OCI-LY3 (cell line): ENCODE data around the gene SYT7.

Experiments used
- CTCF ChIP-seq: fragments of 200-600, 300-600 bp; sonication (generic); IDR thresholded peaks from 2 replicates; pipeline ENCODE4 v1.5.1; 2014; ENCODE audit warnings: antibody characterized with exemption, low read length, low read depth
- EZH2phosphoT487 ChIP-seq: fragments of 200-600 bp; shearing (Covaris generic); IDR thresholded peaks from 2 replicates; pipeline ENCODE4 v1.6.1; 2018; ENCODE audit warnings: antibody characterized with exemption, mixed run types, low read depth

- TF ChIP-seq CTCF, result no peak
- no peak for TF ChIP-seq EZH2phosphoT487
These were observed 7.9 kb upstream of the SYT7 start for GRCh38 chr11:61588728-61589191.
